ENCODE measurements around the gene C1orf116.
A peak's percentile ranks its signal among the peaks of the same experiment; 100 is the strongest.

Gene C1orf116

GRCh38 chr1:207072233-207072632 is 39.7 kb upstream of the C1orf116 start:
- Histone ChIP-seq H3K27ac (no peak overlapping the region), H3K4me1 (peaks cover 7% of the 10 kb centered on the region), H3K9me3 (no peaks in the 10 kb centered on the region), H3K9ac (no peak overlapping the region), H3K4me2 (no peak overlapping the region), H3K27me3 (no peaks in the 10 kb centered on the region), H4K20me1 (no peaks in the 10 kb centered on the region), H3K36me3 (no peaks in the 10 kb centered on the region), H3K4me3 (no peak overlapping the region)
- TF ChIP-seq Cebpa-rat (IDR thresholded peaks at IDR 0.05) = no peak

DNA sequence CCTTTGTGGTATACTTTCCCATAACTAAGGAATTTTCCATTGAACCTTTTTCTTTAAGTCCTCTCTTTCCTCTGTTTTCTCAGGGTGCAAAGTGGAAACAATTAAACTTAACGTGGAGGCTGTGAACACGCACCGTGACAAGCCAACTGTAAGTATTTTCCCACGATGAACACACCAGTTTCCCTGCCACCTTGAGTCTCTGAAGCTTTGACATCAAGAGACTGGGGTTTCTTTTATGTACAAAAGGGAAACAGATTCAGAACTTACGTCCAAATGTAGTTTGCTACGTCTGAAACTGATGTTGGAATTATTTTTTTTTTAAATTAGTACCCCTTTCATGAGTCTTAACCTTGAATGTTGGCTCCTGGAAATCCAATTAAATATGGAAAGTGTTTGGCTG is 38.9 kb upstream of the C1orf116 start:
- no peaks in the 10 kb centered on the region for H3K27me3 ChIP-seq
- H3K9ac ChIP-seq = no peak overlapping the region

DNA sequence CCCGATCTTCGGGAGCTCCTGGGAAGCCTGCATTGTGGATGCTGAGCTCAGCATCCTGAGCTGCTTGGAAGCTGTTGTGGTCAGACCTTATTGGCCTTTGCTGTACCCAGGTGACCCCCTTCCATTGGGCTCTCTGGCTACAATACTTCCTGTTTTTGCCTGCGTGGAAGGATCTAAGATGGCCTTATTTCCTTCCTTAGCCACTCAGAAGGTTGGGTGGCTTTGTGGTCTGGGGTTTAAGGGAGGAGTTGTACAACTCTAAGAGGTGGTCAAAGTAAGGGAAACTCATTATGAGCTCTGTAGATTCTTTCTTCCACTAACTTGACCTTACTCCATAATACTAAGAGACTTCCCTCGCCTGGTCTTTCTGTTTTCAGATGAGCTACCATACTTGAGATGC is 38.3 kb upstream of the C1orf116 start:
- Histone ChIP-seq H3K9ac (no peak overlapping the region), H3K4me2 (peak overlapping the region; percentile 32), H4K20me1 (no peaks in the 10 kb centered on the region), H3K36me3 (no peaks in the 10 kb centered on the region), H3K9me3 (no peaks in the 10 kb centered on the region), H3K4me3 (no peak overlapping the region), H3K27ac (no peak overlapping the region), H3K27me3 (no peaks in the 10 kb centered on the region), H3K4me1 (peaks cover 7% of the 10 kb centered on the region)
- no peak for TF ChIP-seq Cebpa-rat (IDR thresholded peaks at IDR 0.05)

More for the DNA sequence above, 38.9 kb upstream of the C1orf116 start:
- Histone ChIP-seq H4K20me1 (no peaks in the 10 kb centered on the region), H3K4me1 (peaks cover 7% of the 10 kb centered on the region), H3K9me3 (no peaks in the 10 kb centered on the region), H3K27ac (no peak overlapping the region), H3K4me3 (no peak overlapping the region), H3K36me3 (no peaks in the 10 kb centered on the region), H3K4me2 (no peak overlapping the region)
- TF ChIP-seq Cebpa-rat (IDR thresholded peaks at IDR 0.05) = no peak

DNA sequence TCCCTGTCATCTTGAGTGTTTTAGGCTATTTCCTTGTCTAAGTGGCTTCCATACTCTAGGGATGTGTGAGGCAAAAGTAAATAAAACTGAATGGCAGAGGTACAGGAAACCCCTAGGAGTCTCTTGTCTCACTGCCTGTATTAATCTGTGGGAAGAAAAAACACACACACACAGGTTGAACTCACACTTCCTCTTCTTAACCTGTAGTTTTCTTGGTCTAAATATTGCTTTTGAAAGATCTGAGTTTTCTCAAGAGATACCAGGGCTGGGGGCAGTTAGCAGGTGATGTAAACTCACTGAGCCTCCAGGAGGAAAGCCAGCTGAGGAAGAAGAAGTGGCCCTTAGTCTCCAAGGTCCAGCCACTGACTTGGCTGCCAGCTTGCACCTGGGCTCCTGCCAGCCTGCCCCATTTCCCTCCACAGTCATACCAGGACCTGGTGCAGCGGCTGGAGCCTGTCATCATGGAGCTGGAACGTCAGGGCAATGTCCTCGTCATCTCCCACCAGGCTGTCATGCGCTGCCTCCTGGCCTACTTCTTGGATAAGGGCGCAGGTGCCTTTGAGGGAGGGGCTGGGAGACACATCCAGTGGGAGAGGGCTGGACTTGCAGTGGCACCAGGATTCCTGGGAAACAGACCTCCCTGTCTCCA is 37.4 kb upstream of the C1orf116 start:
- H3K4me3 ChIP-seq = no peak overlapping the region
- no peaks in the 10 kb centered on the region for H3K36me3 ChIP-seq
- no peaks in the 10 kb centered on the region for H4K20me1 ChIP-seq
- no peaks in the 10 kb centered on the region for H3K27me3 ChIP-seq
- no peak overlapping the region for H3K27ac ChIP-seq
- H3K4me2 ChIP-seq = no peak overlapping the region
- H3K9me3 ChIP-seq = no peaks in the 10 kb centered on the region
- no peak overlapping the region for H3K9ac ChIP-seq
- H3K4me1 ChIP-seq = peaks cover 7% of the 10 kb centered on the region
- no peak for TF ChIP-seq Cebpa-rat (IDR thresholded peaks at IDR 0.05)

DNA sequence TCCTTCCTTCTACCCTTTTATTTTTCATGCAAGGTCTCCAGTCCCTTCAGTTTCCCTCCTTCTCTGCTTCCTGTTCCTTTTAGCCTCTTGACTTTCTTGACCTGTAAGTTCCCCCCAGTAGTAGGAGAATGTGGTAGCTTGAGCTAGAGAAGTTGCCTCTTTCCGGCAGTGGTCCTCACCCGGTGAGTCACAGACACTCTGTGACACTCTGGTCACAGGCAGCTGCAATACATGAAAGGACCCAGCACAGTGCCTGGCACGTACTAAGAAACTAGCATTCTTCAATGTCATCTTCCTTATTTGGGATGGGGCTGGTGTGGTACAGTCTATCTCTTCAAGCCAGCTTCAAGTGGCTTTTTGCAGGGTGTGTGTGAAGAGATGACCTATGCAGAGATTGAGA is 36.5 kb upstream of the C1orf116 start:
- no peak overlapping the region for H3K4me2 ChIP-seq
- no peaks in the 10 kb centered on the region for H3K9me3 ChIP-seq
- H3K9ac ChIP-seq = no peak overlapping the region
- no peak overlapping the region for H3K4me3 ChIP-seq
- peaks cover 7% of the 10 kb centered on the region for H3K4me1 ChIP-seq
- H3K27ac ChIP-seq = no peak overlapping the region
- H3K27me3 ChIP-seq = no peaks in the 10 kb centered on the region
- TF ChIP-seq Cebpa-rat (IDR thresholded peaks at IDR 0.05) = no peak
- H4K20me1 ChIP-seq = no peaks in the 10 kb centered on the region
- no peaks in the 10 kb centered on the region for H3K36me3 ChIP-seq

GRCh38 chr1:207067665-207068064 is 35.1 kb upstream of the C1orf116 start:
- H3K4me3 ChIP-seq = no peak overlapping the region
- H4K20me1 ChIP-seq = no peaks in the 10 kb centered on the region
- no peak overlapping the region for H3K9ac ChIP-seq
- no peaks in the 10 kb centered on the region for H3K9me3 ChIP-seq
- no peak for TF ChIP-seq Cebpa-rat (IDR thresholded peaks at IDR 0.05)
- H3K36me3 ChIP-seq = no peaks in the 10 kb centered on the region
- no peaks in the 10 kb centered on the region for H3K27me3 ChIP-seq
- H3K4me1 ChIP-seq = peaks cover 7% of the 10 kb centered on the region
- H3K4me2 ChIP-seq = no peak overlapping the region
- H3K27ac ChIP-seq = no peak overlapping the region

GRCh38 chr1:207067185-207067584 is 34.6 kb upstream of the C1orf116 start:
- H3K4me3 ChIP-seq = no peak overlapping the region
- no peak overlapping the region for H3K27ac ChIP-seq
- TF ChIP-seq Cebpa-rat (IDR thresholded peaks at IDR 0.05) = no peak
- no peaks in the 10 kb centered on the region for H3K9me3 ChIP-seq
- H3K36me3 ChIP-seq = no peaks in the 10 kb centered on the region
- H3K27me3 ChIP-seq = no peaks in the 10 kb centered on the region
- H3K9ac ChIP-seq = no peak overlapping the region
- H4K20me1 ChIP-seq = no peaks in the 10 kb centered on the region
- H3K4me1 ChIP-seq = peaks cover 7% of the 10 kb centered on the region
- no peak overlapping the region for H3K4me2 ChIP-seq

GRCh38 chr1:207064561-207064960 is 32.0 kb upstream of the C1orf116 start:
- Histone ChIP-seq H3K36me3 (no peaks in the 10 kb centered on the region), H4K20me1 (no peaks in the 10 kb centered on the region), H3K9me3 (no peaks in the 10 kb centered on the region), H3K27ac (no peak overlapping the region), H3K4me1 (no peaks in the 10 kb centered on the region), H3K4me2 (no peak overlapping the region), H3K4me3 (no peak overlapping the region), H3K27me3 (no peaks in the 10 kb centered on the region), H3K9ac (no peak overlapping the region)
- TF ChIP-seq Cebpa-rat (IDR thresholded peaks at IDR 0.05) = no peak

GRCh38 chr1:207063014-207063413 is 30.5 kb upstream of the C1orf116 start:
- H3K9me3 ChIP-seq = no peaks in the 10 kb centered on the region
- H3K36me3 ChIP-seq = no peaks in the 10 kb centered on the region
- no peaks in the 10 kb centered on the region for H3K27me3 ChIP-seq
- no peak for TF ChIP-seq Cebpa-rat (IDR thresholded peaks at IDR 0.05)
- no peak overlapping the region for H3K27ac ChIP-seq
- H3K4me1 ChIP-seq = no peaks in the 10 kb centered on the region
- no peak overlapping the region for H3K9ac ChIP-seq
- no peak overlapping the region for H3K4me2 ChIP-seq
- no peak overlapping the region for H3K4me3 ChIP-seq
- H4K20me1 ChIP-seq = no peaks in the 10 kb centered on the region

GRCh38 chr1:207062058-207062457 is 29.5 kb upstream of the C1orf116 start:
- H3K27me3 ChIP-seq = no peaks in the 10 kb centered on the region
- no peak overlapping the region for H3K27ac ChIP-seq
- H3K4me1 ChIP-seq = no peaks in the 10 kb centered on the region
- no peak for TF ChIP-seq Cebpa-rat (IDR thresholded peaks at IDR 0.05)
- no peak overlapping the region for H3K4me3 ChIP-seq
- H3K9ac ChIP-seq = no peak overlapping the region
- no peaks in the 10 kb centered on the region for H3K36me3 ChIP-seq
- H3K9me3 ChIP-seq = no peaks in the 10 kb centered on the region
- H4K20me1 ChIP-seq = no peaks in the 10 kb centered on the region
- no peak overlapping the region for H3K4me2 ChIP-seq

DNA sequence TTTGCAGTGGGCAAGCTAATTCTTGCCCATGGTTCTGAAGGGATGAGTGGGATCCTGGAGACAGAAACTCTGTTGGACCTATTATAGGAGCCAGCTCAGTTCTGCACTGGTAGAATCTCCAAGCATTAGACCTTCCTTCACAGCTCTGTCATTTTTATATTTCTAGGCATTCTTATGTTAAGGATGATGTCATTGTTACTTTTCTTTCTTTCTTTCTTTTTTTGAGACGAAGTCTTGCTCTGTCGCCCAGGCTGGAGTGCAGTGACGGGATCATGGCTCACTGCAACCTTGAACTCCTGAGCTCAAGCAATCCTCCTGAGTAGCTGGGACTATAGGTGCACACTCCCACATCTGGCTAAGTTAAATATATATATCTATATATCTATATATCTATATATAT is 28.0 kb upstream of the C1orf116 start:
- no peaks in the 10 kb centered on the region for H3K36me3 ChIP-seq
- no peak overlapping the region for H3K4me3 ChIP-seq
- no peak overlapping the region for H3K27ac ChIP-seq
- no peaks in the 10 kb centered on the region for H3K4me1 ChIP-seq
- H3K9me3 ChIP-seq = no peaks in the 10 kb centered on the region
- no peaks in the 10 kb centered on the region for H4K20me1 ChIP-seq
- no peak overlapping the region for H3K9ac ChIP-seq
- no peak overlapping the region for H3K4me2 ChIP-seq
- H3K27me3 ChIP-seq = no peaks in the 10 kb centered on the region
- TF ChIP-seq Cebpa-rat (IDR thresholded peaks at IDR 0.05) = no peak

All from BLaER1 (cell line).